ENCODE measurements around the gene ODAM. TPM values are rescaled to one million over a fixed set of nuclear protein-coding genes. Genes with fewer than 3 reads are reported as not detected.

The ODAM gene
- total RNA-seq (2013): not detected
- polyA plus RNA-seq: not detected
- polyA minus RNA-seq: not detected in 2 replicates
- 0 to 1.4 (median 0) reads per million in 11 experiments for total RNA-seq

GRCh38 chr4:70195425-70195824 is at the start of gene ODAM:
TSS of gene ODAM (plus strand) at chr4:70195725. CDS start at chr4:70196544, 819 bp downstream.
- Histone ChIP-seq H3K27ac (ENCODE audit: low read depth in 1 of 2, low read length in 2 of 2) (no peak within 1 kb of the TSS), H3K27me3 (ENCODE audit: control insufficient read depth in 2 of 2, insufficient read depth in 2 of 2, low read length in 2 of 2) (no peaks in the 10 kb centered on the region), H3K4me2 (replicated peaks; ENCODE audit: extremely low read depth, low read length, poor library complexity, severe bottlenecking) (no peak within 1 kb of the TSS), H3K4me3 (replicated peaks in 1 of 3; ENCODE audit: low read depth in 2 of 3, low read length in 3 of 3) (no peak within 1 kb of the TSS), H3K79me2 (ENCODE audit: insufficient read depth, low read length) (no peaks in the 10 kb centered on the region), H4K20me1 (ENCODE audit: insufficient read depth, low read length) (no peaks in the 10 kb centered on the region), H3K9me3 (replicated peaks in 1 of 2; ENCODE audit: control insufficient read depth in 1 of 2, insufficient read depth in 1 of 2, low read length in 2 of 2) (no peaks in the 10 kb centered on the region), H2AFZ (ENCODE audit: insufficient read depth, low read depth, low read length, poor library complexity, severe bottlenecking) (no peak within 1 kb of the TSS), H3K4me1 (ENCODE audit: control insufficient read depth in 1 of 2, insufficient read depth in 2 of 2, low read length in 2 of 2) (no peaks in the 10 kb centered on the region), H3K9ac (ENCODE audit: insufficient read depth, low read length, poor library complexity, severe bottlenecking) (no peak within 1 kb of the TSS), H3K36me3 (replicated peaks in 1 of 2; ENCODE audit: control insufficient read depth in 1 of 2, insufficient read depth in 2 of 2, low read length in 2 of 2) (no peaks in the 10 kb centered on the region)
- intact Hi-C loops (cut with micrococcal nuclease): no loop called here
- peaks cover 0 to 3% (median 0%) of the 10 kb centered on the region in 3 donors for H3K27me3 Mint-ChIP-seq (ENCODE audit: low read depth in 3 of 3)
- no peaks in the 10 kb centered on the region for H3K36me3 Mint-ChIP-seq
- H3K4me1 Mint-ChIP-seq: no peaks in the 10 kb centered on the region
- 83% methylated on average over 1 of the region's 1 CpG for WGBS (ENCODE audit: insufficient coverage)
- DNase-seq: no peak
- H3K27ac Mint-ChIP-seq: no peak within 1 kb of the TSS
- no peak for TF ChIP-seq CTCF (IDR thresholded peaks at IDR 0.05)
- H3K9me3 Mint-ChIP-seq: peaks cover 0 to 2% (median 0%) of the 10 kb centered on the region in 7 donors
- no peak within 1 kb of the TSS for H3K4me3 Mint-ChIP-seq

GRCh38 chr4:70151271-70151670 is 44.3 kb upstream of the ODAM start:
- no peak overlapping the region for H3K4me2 ChIP-seq (replicated peaks; ENCODE audit: extremely low read depth, low read length, poor library complexity, severe bottlenecking)
- no peaks in the 10 kb centered on the region for H3K4me1 ChIP-seq (ENCODE audit: control insufficient read depth in 1 of 2, insufficient read depth in 2 of 2, low read length in 2 of 2)
- no peaks in the 10 kb centered on the region for H3K9me3 ChIP-seq (replicated peaks in 1 of 2; ENCODE audit: control insufficient read depth in 1 of 2, insufficient read depth in 1 of 2, low read length in 2 of 2)
- WGBS (ENCODE audit: insufficient coverage): no CpG with 5 or more reads among the region's 3 CpGs
- Mint-ChIP-seq H3K4me1 (no peaks in the 10 kb centered on the region), H3K36me3 (no peaks in the 10 kb centered on the region), H3K27me3 (ENCODE audit: low read depth in 3 of 3) (peaks cover 0 to 2% (median 0%) of the 10 kb centered on the region in 3 donors), H3K4me3 (no peak overlapping the region), H3K27ac (no peak overlapping the region), H3K9me3 (no peaks in the 10 kb centered on the region)
- H3K79me2 ChIP-seq (ENCODE audit: insufficient read depth, low read length): no peaks in the 10 kb centered on the region
- H3K4me3 ChIP-seq (replicated peaks in 1 of 3; ENCODE audit: low read depth in 2 of 3, low read length in 3 of 3): no peak overlapping the region
- no peak overlapping the region for H2AFZ ChIP-seq (ENCODE audit: insufficient read depth, low read depth, low read length, poor library complexity, severe bottlenecking)
- no peak overlapping the region for H3K27ac ChIP-seq (ENCODE audit: low read depth in 1 of 2, low read length in 2 of 2)
- no peaks in the 10 kb centered on the region for H4K20me1 ChIP-seq (ENCODE audit: insufficient read depth, low read length)
- H3K36me3 ChIP-seq (replicated peaks in 1 of 2; ENCODE audit: control insufficient read depth in 1 of 2, insufficient read depth in 2 of 2, low read length in 2 of 2): no peaks in the 10 kb centered on the region
- no peak overlapping the region for H3K9ac ChIP-seq (ENCODE audit: insufficient read depth, low read length, poor library complexity, severe bottlenecking)
- intact Hi-C loops (cut with micrococcal nuclease): no loop called here
- no peak for DNase-seq
- TF ChIP-seq CTCF (IDR thresholded peaks at IDR 0.05): no peak
- H3K27me3 ChIP-seq (ENCODE audit: control insufficient read depth in 2 of 2, insufficient read depth in 2 of 2, low read length in 2 of 2): no peaks in the 10 kb centered on the region

All from CD14-positive monocyte (primary cell).